Measurements from ENCODE around the gene PPP4R2. TPM values are rescaled to one million over a fixed set of nuclear protein-coding genes. Genes with fewer than 3 reads are reported as not detected.
"Not testable (repeated sequence)": the region's sequence is repeated elsewhere in the genome, so short reads cannot be mapped to it uniquely, and the experiment has no call there.

Gene PPP4R2
- total RNA-seq, 1 experiment from 2014 or later, result 53.7 TPM

- Histone ChIP-seq H3K4me1 (replicated peaks) (peaks cover 7% of the 10 kb centered on the region), H3K27me3 (replicated peaks) (no peaks in the 10 kb centered on the region), H3K36me3 (no peaks in the 10 kb centered on the region), H3K27ac (no peak overlapping the region), H3K9me3 (replicated peaks) (no peaks in the 10 kb centered on the region), H3K4me3 (no peak overlapping the region)
- DNase-seq (ENCODE audit: low read depth in 1 of 2, low spot score in 2 of 2), result no peak
These were observed 5.1 kb upstream of the PPP4R2 start for GRCh38 chr3:72991522-72991921.

- Histone ChIP-seq H3K36me3 (peaks cover 6% of the 10 kb centered on the region), H3K9me3 (replicated peaks) (no peaks in the 10 kb centered on the region), H3K27ac (no peak overlapping the region), H3K4me3 (no peak overlapping the region), H3K27me3 (replicated peaks) (no peaks in the 10 kb centered on the region), H3K4me1 (replicated peaks) (peaks cover 10% of the 10 kb centered on the region)
- no peak for DNase-seq (ENCODE audit: low read depth in 1 of 2, low spot score in 2 of 2)
These were observed 3.2 kb upstream of the PPP4R2 start for GRCh38 chr3:72993391-72993790.

- H3K36me3 ChIP-seq, result peaks cover 25% of the 10 kb centered on the region
- H3K4me3 ChIP-seq, result no peak overlapping the region
- no peak for DNase-seq (ENCODE audit: low read depth in 1 of 2, low spot score in 2 of 2)
- no peaks in the 10 kb centered on the region for H3K27me3 ChIP-seq (replicated peaks)
- H3K9me3 ChIP-seq (replicated peaks), result no peaks in the 10 kb centered on the region
- H3K4me1 ChIP-seq (replicated peaks), result peaks cover 27% of the 10 kb centered on the region
- no peak overlapping the region for H3K27ac ChIP-seq
These were observed 1.3 kb upstream of the PPP4R2 start for GRCh38 chr3:72995337-72995736.

DNA sequence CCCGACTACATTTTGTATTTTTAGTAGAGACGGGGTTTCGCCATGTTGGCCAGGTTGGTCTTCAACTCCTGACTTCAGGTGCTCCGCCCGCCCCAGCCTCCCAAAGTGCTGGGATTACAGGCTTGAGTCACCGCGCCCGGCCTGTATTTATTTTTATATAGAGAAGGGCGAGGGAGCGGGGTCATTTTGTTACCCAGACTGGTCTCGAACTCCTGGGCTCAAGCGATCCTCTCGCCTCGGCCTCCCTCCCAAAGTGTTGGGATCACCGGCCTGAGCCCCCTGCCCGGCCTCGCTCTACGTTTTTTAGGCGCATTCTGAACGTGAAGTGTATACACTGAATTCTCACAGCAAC is 514 bp upstream of the PPP4R2 start:
- Histone ChIP-seq H3K27ac (peak overlapping the region; percentile 93), H3K36me3 (peaks cover 33% of the 10 kb centered on the region), H3K4me1 (replicated peaks) (peaks cover 27% of the 10 kb centered on the region), H3K4me3 (peak overlapping the region; percentile 86), H3K27me3 (replicated peaks) (no peaks in the 10 kb centered on the region), H3K9me3 (replicated peaks) (no peaks in the 10 kb centered on the region)
- no peak for DNase-seq (ENCODE audit: low read depth in 1 of 2, low spot score in 2 of 2)

DNA sequence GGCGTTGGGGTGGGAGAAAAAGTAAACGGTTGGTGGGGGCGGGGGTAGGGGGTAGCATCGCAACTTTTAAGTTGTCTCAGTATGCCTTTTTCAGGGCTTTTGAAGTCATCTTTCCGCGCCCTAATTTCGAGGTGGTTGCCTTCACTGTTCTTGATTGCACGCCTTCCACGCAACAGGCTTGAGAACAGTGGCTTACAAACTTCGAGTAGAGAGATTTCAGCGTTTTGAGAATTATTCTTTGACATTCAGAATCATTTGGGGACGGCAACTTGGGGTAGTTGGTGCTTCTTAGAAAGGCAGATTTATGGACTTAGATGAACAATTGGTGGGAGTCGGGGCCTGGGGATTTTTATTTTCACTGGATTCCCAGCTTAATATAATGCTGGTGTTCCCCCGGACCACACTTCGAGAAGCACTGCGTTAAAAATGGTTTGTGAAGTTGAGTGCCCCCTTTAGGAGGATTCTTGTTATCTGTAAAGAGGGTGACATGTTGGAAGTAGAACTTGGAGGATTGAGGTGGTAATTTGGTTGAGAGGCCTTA is 880 bp downstream of the PPP4R2 start:
- Histone ChIP-seq H3K27me3 (replicated peaks) (no peaks in the 10 kb centered on the region), H3K9me3 (replicated peaks) (no peaks in the 10 kb centered on the region), H3K4me3 (peak overlapping the region; percentile 86), H3K27ac (peak overlapping the region; percentile 93), H3K4me1 (replicated peaks) (peaks cover 27% of the 10 kb centered on the region), H3K36me3 (peaks cover 45% of the 10 kb centered on the region)
- peak in 1 of 2 experiments; percentile 68 for DNase-seq (ENCODE audit: low read depth in 1 of 2, low spot score in 2 of 2)

- Histone ChIP-seq H3K27ac (peak overlapping the region; percentile 12; the same call in 1 of the 2 replicates), H3K4me3 (peak overlapping the region; percentile 86), H3K4me1 (replicated peaks) (peaks cover 27% of the 10 kb centered on the region), H3K27me3 (replicated peaks) (no peaks in the 10 kb centered on the region), H3K36me3 (peaks cover 51% of the 10 kb centered on the region), H3K9me3 (replicated peaks) (no peaks in the 10 kb centered on the region)
- DNase-seq (ENCODE audit: low read depth in 1 of 2, low spot score in 2 of 2), result peak in 1 of 2 experiments; percentile 8
These were observed 1.9 kb downstream of the PPP4R2 start for GRCh38 chr3:72998466-72998865.

DNA sequence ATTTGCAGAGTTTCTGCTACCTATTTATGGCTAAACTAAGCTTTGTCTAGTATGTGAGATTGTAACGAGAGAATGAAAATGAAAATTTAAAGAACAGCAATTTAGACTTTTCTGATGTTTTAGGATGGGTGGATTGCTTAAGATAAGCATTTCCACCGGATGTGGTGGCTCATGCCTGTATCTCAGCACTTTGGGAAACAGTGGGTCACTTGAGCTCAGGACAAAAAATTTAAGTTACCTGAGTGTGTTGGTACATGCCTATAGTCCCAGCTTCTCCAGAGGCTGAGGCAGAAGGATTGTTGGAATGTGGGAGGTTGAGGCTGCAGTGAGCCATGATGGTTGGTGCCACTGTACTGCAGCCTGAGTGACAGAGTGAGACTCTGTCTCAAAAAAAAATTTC is 3.3 kb downstream of the PPP4R2 start:
- H3K36me3 ChIP-seq, result peaks cover 52% of the 10 kb centered on the region
- H3K27ac ChIP-seq, result no peak overlapping the region
- H3K4me3 ChIP-seq, result no peak overlapping the region
- H3K4me1 ChIP-seq (replicated peaks), result peaks cover 27% of the 10 kb centered on the region
- H3K9me3 ChIP-seq (replicated peaks), result no peaks in the 10 kb centered on the region
- H3K27me3 ChIP-seq (replicated peaks), result no peaks in the 10 kb centered on the region
- no peak for DNase-seq (ENCODE audit: low read depth in 1 of 2, low spot score in 2 of 2)

- H3K27ac ChIP-seq; DNase-seq (ENCODE audit: low read depth in 1 of 2, low spot score in 2 of 2): not testable (repeated sequence)
- peaks cover 20% of the 10 kb centered on the region for H3K4me1 ChIP-seq (replicated peaks)
These were observed 6.4 kb downstream of the PPP4R2 start for GRCh38 chr3:73003050-73003449.

DNA sequence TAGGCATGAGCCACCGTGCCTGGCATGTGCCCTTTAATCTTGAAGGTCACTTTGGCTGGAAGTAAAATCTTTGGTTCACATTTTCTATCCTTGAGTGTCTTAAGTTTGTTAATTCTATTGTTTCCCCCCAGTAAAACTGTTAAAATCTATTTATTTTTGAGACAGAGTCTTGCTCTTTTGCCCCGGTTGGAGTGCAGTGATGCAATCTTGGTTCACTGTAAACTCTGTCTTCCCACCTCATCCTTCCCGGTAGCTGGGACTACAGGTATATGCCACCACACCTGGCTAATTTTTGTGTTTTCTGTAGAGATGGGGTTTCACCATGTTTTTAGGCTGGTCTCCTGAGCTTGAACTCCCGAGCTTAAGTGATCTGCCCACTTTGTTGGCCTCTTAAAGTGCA is 7.7 kb downstream of the PPP4R2 start:
- H3K4me3 ChIP-seq, result no peak overlapping the region
- peaks cover 64% of the 10 kb centered on the region for H3K36me3 ChIP-seq
- H3K9me3 ChIP-seq (replicated peaks), result no peaks in the 10 kb centered on the region
- peaks cover 8% of the 10 kb centered on the region for H3K4me1 ChIP-seq (replicated peaks)
- H3K27ac ChIP-seq, result no peak overlapping the region
- H3K27me3 ChIP-seq (replicated peaks), result no peaks in the 10 kb centered on the region
- DNase-seq (ENCODE audit: low read depth in 1 of 2, low spot score in 2 of 2), result no peak

More at GRCh38 chr3:73003050-73003449, 6.4 kb downstream of the PPP4R2 start:
- not testable (repeated sequence) for H3K4me3 ChIP-seq; H3K27me3 ChIP-seq (replicated peaks); H3K9me3 ChIP-seq (replicated peaks)
- H3K36me3 ChIP-seq, result peaks cover 66% of the 10 kb centered on the region

DNA sequence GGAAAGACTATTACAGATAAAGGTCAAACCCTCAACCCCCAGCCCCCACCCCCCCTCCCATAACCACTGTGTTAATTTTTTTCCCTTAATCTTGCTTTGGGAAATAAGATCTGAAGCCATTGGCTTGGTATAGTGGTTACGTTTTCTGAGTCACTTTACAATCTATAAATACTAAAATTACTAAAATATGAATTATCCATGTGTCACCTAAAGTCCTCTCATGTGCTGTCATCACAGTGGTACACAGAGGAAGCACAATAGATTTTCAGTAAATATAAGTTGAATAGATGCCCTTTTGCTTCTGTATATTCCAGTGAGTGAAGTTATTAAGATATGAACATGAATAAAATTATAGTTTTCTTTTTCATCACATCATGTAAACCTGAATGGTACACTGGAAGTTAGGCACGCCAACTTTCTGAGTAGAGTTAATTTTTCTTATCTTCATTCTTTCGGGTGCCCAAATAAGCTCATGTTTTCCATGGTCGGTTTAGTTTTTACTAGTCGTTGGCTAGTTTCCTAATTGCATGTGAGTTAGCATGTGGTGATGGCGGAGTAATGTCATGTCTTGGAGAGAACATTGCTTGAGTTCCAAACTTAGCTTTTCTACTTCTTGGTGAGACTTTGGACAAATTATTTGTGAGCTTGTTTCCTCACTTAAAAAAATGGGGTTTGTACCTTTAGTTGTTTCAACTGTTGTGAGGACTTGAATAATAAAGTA is 11.5 kb downstream of the PPP4R2 start:
- H3K27me3 ChIP-seq (replicated peaks), result no peaks in the 10 kb centered on the region
- no peaks in the 10 kb centered on the region for H3K4me1 ChIP-seq (replicated peaks)
- H3K27ac ChIP-seq, result no peak overlapping the region
- no peaks in the 10 kb centered on the region for H3K9me3 ChIP-seq (replicated peaks)
- no peak overlapping the region for H3K4me3 ChIP-seq
- DNase-seq (ENCODE audit: low read depth in 1 of 2, low spot score in 2 of 2), result no peak
- peaks cover 30% of the 10 kb centered on the region for H3K36me3 ChIP-seq

DNA sequence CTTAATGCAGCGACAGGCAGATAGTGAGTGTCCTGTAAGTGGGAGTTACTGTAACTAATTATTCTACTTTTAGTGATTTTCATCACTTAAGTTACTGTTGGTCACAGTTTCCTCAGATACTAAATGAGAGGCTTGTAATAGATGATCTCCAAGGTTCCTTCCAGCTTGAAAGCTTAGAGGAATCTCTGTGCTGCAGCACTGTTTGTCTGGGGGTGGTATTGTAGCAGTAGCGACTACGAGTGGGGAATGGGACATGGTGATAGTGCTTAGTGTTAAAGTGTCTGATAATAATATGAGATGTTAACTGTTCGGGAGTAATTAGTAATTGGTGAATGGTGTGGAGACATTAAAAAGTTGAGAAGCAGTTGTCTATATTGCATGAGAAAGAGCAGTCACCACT is 12.4 kb downstream of the PPP4R2 start:
- Histone ChIP-seq H3K4me1 (replicated peaks) (no peaks in the 10 kb centered on the region), H3K9me3 (replicated peaks) (no peaks in the 10 kb centered on the region), H3K27ac (no peak overlapping the region), H3K36me3 (peaks cover 29% of the 10 kb centered on the region), H3K4me3 (no peak overlapping the region), H3K27me3 (replicated peaks) (no peaks in the 10 kb centered on the region)
- DNase-seq (ENCODE audit: low read depth in 1 of 2, low spot score in 2 of 2), result no peak

GRCh38 chr3:73009750-73010149 is 13.1 kb downstream of the PPP4R2 start:
- no peak for DNase-seq (ENCODE audit: low read depth in 1 of 2, low spot score in 2 of 2)
- Histone ChIP-seq H3K4me3 (no peak overlapping the region), H3K9me3 (replicated peaks) (no peaks in the 10 kb centered on the region), H3K27ac (no peak overlapping the region), H3K36me3 (peaks cover 29% of the 10 kb centered on the region), H3K4me1 (replicated peaks) (no peaks in the 10 kb centered on the region), H3K27me3 (replicated peaks) (no peaks in the 10 kb centered on the region)

- Histone ChIP-seq H3K9me3 (replicated peaks) (no peaks in the 10 kb centered on the region), H3K4me3 (no peak overlapping the region), H3K27ac (no peak overlapping the region), H3K27me3 (replicated peaks) (no peaks in the 10 kb centered on the region), H3K36me3 (peaks cover 26% of the 10 kb centered on the region), H3K4me1 (replicated peaks) (no peaks in the 10 kb centered on the region)
- DNase-seq (ENCODE audit: low read depth in 1 of 2, low spot score in 2 of 2), result no peak
These were observed 13.5 kb downstream of the PPP4R2 start for GRCh38 chr3:73010158-73010557.

DNA sequence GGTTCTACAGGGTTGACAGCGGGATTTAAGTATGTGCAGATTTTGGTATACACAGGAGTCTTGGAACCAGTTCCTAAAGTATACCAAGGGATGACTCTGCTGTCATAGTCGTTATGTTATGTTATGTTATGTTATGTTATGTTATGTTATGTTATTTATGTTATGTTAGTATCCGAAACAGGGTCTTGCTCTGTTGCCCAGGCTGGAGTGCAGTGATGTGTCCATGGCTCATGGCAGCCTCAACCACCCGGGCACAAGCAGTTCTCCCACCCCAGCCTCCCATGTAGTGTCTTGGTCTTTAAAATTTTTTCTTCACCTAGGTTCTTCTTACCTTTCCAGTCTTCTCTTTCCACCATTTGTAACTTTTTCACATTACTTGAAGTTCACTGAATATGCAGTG is 21.7 kb downstream of the PPP4R2 start:
- H3K4me1 ChIP-seq (replicated peaks), result no peaks in the 10 kb centered on the region
- DNase-seq (ENCODE audit: low read depth in 1 of 2, low spot score in 2 of 2), result no peak
- no peak overlapping the region for H3K4me3 ChIP-seq
- peaks cover 9% of the 10 kb centered on the region; the same call in 1 of the 2 replicates for H3K36me3 ChIP-seq
- H3K27me3 ChIP-seq (replicated peaks), result no peaks in the 10 kb centered on the region
- no peaks in the 10 kb centered on the region for H3K9me3 ChIP-seq (replicated peaks)
- H3K27ac ChIP-seq, result no peak overlapping the region
